Inflammatory macrophage treated with lipopolysaccharide for 1 hour (primary cell): Measurements from ENCODE around the gene IYD.

Experiments
- DNase-seq, 2 donors: peaks; one replicate each; pipeline ENCODE4 v3.0.0-alpha.2; 2020 to 2022

Gene IYD

DNA sequence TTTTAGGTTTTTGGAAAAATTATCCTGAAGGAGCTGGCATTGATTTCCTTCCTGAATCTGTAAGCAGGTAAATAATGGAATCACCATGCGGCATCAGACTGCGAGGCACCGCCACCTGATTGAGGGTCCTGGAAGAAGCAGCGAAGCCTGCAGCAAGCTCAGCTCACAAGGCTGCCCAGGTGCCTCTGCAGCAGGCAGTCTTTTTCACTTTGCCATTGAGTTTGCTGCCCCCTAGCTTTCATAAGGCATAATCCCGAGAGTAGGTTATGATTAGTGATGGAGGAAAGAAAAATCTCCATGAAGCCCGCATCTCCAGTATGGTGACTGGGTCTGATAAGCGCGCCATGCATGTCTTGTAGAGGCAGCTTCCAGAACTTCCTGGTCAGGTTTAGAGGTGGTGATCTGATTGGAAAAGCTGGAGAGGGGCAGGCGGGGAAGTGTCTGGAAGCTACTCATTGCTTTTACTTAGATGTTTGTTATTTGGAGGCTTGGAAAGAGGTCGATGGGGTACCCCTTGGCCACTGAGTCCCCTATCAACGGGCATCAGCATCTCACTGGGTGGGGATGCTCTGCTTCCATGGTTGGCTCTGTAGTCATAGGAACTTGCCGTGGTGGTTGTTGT is 26.7 kb downstream of the IYD start:
- peak; percentile 12 to 55 for DNase-seq

DNA sequence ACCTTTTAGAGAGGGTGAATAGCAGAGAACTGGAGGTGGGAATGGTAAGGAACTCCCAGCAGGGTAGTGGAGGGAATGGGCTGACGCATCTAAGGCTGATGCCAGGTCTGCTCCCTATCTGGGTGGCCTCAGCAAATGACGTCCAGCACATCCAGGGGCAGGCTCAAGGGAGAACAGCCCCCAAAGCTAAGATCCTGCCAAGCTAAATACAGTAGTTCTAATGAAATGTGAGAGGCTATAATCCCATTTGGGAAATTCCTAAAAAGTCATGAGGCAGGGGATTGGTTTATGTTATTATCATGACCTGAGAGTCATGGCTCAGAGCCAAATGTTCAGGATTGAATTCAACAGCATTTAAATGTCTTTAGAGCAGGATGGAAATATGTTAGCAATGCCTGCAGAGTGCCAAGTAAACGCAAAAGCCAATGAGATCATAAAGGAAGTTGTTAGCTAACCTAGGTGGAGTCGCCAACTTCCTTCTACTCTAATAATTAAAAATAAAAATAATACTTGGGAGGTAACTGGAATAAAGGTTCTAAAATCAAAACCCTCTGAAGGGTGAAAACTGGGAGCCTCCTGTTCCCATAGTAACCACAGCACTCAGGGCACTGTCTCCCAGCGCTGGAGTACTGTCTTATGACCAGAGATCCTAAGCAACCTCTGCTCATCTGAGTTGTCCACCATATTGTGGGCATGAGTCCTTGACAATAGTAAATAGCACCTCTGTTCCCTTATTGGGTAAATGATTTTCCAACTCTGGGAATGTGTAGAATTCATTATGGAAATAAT is 34.8 kb downstream of the IYD start:
- no peak for DNase-seq

DNA sequence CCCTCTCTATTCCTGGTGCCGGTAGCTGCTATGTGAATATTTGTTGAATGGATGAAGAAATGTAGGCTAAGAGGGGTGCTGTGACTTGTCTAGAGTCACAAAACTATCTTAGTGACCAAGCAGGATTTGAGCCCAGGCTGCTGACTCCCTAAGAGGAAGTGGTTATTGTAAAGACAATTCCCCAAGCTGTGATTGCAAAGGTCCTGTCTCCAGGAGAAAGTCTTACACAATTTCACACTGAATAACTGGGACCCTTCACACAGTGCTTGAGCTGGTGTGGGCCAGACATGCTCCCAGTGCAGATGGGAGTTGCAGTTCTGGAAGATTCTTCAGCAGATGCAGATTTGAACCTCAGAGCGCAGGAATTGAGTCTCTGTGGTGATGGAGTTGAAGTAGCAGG is 38.1 kb downstream of the IYD start:
- DNase-seq = peak; percentile 34 to 58

DNA sequence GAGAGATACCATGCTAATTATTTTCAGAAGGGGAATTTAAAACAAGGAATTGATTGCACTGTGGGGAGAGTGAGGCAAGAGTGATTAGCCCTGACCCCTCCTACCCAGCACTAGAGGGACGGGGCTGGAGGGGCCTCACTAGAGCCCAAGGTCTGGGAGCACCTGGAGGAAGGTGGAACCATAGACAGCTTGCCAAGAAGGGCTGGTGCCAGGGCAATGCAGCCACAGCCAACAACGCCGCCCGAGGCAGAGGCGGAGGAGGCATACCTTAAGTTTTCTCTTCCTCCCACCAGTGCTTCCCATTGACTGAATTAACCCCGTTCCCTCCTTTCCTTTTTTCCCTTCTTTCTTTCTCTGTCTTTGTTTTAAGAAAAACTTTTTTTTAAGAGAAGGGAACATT is 40.0 kb downstream of the IYD start:
- no peak for DNase-seq

DNA sequence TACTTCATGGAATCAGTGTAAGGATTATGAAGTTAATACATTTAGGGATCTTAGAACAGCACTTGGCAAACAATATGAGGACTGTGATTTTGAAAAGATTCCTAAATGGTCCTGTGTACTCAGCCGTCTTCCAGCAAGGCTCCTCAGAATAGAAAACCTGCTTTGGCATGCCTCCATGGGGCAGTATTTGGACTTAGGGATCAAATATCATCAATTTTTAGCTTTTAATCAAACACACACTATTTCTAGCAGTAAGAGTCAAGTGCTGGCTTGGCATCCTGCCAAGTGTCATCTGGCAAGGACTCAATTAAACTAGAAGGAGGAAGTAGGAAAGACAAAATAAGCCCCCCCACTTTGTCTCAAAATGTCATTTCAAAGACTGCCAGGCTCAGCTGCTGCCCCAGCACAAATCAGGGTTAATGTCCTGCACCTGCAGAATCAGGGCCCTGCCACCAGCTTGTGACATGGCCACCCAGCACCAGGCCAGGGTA is 40.8 kb downstream of the IYD start:
- peak in 1 of 2 donors; percentile 14 for DNase-seq

DNA sequence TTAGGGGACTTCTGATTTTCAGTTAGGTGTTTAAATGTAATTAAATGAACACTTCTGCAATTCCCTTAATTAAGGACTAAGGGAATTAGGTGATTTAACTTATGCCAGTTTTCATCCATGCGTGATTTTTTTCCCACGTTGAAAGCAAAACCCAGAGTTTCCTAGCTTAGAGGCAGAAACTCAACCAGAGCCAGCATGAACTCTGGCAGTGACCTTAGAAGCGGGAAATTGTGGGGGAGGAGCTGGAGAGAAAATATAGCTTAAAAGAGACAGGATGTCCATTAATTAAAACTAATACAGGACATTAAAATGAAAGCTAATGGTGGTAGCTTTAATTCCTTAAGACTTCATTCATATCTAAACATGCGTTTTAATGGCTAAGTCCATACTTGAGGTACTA is 41.6 kb downstream of the IYD start:
- DNase-seq = no peak

DNA sequence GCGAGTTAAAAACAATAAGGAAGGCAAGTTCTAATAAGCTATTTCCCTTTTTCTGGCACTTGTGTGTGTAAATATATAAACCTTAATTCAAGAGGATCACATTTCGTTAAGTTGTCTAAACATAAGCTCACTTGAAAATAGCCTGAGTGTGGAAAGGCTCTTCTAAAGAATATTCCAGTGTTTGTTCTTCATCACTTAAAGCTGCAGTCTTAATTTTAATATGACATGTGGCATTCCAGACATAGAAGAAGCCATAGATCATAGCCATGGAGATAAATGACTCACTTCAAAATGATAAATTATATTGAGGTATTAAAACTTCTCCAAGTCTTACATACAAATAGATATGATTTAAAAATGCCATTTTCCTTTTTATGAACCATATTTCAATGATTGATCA is 42.1 kb downstream of the IYD start:
- DNase-seq = no peak

DNA sequence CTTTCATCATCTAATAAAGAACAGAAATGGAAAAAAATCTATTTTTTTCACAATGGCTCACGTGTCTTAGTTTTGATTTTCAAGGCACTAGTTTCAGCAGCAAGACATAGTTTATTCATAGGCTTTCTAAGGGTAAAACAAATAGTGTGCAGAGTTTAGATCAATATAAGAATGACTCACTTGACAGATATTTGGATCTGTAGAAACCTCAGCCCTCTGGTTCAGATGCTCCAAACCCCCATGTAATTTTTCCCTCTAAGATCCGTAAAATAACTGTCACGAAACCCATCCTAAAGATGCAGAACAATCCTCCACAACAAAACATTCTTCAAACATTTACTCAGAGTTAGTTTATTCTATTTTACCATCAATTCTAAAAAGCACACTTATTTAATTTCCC is 43.4 kb downstream of the IYD start:
- DNase-seq = no peak

DNA sequence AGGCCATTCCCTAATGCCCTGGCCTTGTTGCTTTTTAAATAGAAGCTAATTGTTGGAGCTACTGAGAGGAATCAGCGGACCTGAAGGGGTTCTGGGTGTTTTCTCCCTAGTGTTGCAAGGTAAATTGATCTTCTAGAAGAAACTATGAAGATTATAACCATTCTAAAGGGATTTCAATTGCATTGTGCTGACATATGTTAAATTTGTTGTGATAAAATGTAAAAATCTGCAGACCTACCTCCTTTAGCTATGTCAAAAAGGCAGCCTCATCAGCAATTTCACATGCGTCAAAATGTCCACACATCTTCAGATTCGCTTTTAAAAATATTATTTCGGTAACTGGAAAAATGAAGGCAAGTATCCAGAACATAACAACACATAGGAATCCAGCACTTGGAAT is 44.4 kb downstream of the IYD start:
- no peak for DNase-seq

DNA sequence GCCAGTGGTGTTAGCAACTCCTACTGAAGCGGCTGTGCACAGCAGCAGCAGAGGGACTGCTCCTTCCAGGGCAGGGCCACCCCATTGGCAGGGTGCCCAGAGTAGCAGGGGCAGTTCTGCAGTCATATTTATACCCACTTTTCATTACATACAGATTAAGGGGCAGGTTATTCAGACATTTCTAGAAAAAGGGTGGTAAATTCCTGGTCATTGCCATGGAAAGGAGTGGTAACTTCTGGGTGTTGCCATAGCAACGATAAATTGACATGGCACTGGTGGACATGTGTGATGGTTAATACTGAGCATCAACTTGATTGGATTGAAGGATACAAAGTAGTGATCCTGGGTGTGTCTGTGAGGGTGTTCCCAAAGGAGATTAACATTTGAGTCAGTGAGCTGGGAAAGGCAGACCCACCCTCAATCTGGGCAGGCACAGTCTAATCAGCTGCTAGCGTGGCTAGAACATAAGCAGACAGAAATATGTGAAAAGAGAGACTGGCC is 45.0 kb downstream of the IYD start:
- no peak for DNase-seq

DNA sequence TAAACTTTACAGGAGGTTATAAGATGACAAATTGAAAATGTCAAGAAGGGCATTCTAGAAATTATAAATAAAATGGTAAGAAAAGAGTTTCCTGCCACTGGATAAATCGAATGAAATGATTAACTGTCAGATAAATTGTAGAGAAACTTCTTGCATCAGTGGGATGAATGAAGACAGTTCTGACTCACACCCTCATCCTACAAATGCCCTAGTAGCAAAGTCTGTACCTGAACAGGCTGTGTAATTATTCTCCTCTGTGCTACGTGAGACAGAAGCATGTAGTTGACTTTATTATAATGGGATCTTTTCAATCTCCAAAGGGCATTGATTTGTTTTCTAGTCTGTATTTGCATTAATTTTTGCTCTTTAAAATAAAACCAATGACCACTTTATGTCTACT is 47.3 kb downstream of the IYD start:
- DNase-seq = no peak

DNA sequence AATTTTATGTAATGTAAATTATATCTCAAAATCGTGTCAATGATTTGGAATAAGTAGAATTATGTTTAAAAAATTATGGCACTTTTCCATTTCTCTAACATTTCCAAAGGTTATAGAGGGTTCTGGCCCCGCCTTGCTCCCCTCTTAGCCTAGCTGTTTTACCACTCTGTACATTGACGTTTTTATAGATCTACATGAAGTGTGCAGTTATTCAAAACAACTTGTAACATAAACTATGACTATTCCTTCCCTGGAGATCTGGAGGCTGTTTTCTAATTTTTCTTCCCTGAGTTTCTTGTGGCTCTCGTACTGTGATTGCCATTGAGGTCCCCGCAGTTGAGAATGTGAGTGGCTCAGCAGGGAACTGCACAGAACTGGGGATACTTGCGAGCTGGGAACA is 48.4 kb downstream of the IYD start:
- DNase-seq = no peak

DNA sequence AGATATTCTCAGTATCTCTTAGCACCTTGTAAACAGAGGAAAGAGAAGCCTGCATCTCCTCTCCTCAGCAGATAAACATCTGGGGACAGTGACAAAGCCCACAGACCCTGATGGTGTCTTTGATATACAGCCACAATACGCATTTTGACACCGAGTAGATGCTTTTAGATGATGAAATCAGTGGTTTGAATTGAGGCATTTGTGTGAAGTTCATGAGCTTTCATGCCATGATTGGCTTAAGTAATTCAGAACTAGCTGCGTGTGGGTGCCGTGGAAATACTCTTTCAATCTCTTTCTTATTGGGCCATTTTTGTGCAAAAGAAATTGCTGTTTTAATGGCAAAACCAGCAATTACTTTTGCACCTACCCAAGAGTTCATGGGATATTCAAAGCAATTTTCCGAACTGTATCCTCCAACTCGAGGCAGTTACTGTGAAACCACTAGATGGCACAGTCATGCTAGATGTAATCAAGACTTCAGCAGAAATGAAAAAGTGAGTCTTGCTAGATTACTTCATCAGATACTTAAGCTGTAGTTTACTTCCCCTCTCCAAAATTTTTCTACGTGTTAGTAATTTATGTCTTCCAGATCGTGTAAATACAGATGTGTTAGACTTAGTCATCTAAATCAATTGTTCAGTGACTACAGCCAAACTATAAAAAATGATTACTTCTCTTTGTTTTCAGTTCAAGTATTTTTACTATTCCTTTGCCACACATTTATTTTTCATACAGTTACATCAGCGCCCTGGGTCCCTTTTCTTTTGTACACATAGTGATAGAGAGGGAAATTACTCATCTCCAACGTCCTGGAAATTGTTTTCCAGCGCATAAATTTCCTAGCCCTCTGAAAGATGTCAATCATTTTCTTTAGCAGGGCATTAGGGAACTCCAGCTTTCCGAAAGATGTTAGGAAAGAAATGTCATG is 49.4 kb downstream of the IYD start:
- peak; percentile 60 to 76 for DNase-seq

DNA sequence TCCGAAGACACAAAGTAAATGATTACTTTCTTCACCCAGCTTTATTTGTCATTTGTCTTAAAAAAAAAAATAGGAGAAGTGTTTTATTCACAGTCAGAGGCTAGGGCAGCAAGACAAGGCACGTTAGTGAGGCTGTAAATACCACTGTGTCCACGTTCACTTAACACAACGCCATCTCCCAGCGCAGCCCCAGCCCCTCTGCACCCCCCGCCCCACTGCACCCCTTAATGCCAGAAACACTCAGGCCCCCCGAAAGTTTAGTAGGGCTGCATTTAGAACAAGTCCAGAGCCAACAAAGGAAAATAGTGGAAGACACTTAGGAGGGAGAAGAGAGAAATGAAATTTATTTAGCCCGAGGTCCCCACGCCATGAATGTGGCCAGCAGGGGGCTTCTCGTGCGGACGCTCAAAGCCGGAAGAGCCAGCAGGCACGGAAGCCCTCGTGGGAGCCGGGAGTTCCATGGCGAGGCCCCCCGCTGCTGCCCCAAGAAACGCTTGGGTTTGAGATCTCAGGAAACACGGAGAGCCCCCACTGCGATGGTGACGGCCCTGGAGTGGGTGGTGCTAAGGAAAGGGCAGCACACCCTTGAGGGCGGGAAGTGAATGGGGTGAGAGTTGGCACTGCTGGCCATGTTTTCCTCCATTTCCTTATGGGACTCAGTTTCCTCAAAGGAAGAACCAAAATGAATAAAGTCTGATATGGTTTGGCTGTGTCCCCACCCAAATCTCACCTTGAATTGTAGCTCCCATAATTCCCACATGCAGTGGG is 50.2 kb downstream of the IYD start:
- DNase-seq = peak; percentile 17 to 53

DNA sequence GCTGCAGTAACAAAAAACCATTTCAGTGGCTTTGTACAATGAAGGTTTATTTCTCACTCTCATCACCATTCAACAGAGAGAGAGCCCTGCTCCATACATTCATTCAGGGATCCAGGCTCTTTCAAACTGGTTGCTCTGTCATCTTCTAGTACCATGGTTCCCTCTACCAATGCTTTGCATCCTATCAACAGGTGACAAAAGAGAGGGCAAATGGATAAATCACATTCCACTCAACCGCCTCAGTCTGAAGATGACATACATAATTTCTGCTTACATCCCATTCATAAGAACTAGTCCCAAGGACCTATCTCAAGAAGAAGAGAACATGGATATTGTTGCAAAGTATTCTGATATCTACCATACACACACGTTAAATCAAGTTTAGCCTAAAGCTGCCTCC is 51.6 kb downstream of the IYD start:
- no peak for DNase-seq

DNA sequence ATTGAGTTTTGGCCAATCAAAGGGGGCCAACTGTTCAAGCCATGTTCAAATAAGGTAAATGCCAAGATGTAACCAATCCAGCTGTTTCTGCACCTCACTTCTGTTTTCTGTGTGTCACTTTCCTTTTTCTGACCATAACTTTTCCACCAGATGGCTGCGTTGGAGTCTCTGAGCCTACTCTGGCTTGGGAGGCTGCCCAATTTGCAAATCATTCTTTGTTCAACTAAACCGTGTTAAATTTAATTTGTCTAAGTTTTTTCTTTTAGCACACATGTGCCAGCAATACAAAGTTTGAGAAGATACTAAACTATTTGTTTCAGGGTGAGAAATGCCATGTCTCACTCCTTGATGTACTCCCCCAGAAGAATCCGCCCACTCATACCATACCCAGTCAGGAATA is 52.1 kb downstream of the IYD start:
- DNase-seq = no peak

DNA sequence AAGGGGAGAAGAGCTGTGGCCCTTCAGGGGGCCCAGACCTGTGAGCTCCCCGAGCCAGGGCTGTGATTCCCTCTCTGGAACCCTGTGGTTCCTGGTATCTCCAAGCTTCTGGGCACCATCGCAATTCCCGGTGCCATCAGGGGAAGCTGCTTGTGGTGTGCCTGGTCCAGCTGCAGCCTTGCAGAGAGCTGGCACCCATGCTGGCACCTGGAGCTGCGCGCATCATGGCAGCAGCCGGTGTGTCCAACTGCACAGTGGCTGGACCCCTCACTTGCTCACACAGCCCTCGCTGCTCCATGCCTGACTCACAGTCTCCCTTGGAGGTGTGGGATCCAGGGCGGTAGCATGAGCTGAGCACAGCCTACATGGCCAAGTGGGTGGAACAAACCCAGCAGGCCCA is 56.7 kb downstream of the IYD start:
- DNase-seq = no peak

DNA sequence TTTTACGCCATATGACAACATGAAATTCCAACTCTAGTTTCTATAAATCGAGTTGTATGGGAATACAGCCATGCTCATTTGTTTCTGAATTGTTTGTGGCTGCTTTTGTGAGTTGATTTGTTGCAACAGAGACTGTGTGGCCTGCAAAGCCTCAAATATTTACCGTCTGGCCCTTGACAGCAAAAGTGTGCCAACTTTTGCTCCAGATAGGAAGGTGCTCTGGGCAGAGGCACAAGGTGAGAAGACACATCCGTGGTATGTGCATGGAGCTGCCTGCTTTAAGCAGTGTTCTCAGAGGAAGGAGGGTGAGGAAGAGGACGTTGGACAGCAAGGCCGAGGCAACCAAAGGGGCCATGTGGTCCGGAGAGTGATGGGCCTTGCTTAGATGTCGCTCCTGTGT is 57.4 kb downstream of the IYD start:
- no peak for DNase-seq

DNA sequence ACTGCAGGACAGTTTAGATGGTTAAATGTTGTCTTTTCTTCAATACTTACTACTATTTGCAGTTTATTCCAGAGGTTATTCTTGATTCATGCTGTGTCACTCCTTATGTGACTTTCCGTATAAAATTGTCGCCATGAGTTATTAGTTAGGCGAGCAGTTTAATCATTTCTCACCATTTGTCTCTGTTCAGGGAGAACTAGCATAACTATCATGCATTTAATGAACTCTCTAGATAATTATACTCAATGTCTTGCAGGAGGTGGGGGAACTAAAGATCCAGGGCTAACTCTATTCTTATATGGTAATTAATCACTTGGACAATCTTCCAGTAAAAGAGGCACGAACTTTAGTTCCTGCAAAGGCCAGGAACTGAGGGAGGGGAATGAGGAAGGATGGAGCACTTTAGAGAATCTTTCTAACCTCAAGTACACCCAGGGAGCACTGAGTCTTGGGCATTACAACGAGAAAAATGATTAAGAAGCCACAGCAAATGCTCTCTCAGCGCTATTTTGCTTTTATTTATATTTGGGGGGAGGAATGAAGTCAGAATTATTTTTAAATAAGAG is 58.3 kb downstream of the IYD start:
- no peak for DNase-seq

DNA sequence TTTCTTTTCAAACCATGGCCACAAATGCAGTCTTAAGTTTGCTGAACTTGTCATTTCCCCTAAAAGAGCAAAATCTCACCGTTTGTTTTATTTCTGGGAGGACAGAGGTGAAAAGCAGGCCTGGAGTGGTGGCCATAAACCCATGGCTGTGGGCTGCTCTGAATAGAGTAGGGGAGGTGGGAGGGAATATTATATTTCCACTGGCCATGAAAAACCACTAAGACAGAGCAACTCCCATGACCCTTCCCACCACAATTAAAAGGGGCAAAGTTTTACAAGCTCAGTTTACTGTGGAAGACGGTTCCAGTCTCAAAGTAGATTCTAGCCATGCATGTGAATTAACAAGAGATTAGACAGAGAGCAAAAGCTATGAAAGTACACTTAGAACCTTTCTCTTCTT is 59.0 kb downstream of the IYD start:
- DNase-seq = no peak

DNA sequence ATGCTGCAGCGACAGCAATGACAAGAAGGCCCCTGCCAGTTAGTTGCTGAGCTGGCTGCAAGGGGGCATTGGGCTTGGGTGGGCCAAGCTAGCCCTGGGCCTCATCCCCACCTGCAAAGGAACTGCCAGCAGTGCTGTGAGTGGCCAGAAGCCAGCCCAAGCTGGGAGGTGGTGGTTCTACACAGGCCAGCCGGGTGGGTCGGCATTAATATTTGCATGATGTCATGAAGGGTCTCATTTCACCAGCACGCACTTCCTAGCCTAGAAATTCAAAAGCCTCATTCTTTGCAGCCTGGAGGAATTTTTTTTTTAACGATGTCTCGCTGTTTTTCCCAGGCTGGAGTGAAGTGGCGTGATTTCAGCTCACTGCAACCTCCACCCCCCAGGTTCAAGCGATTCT is 62.0 kb downstream of the IYD start:
- DNase-seq = no peak

DNA sequence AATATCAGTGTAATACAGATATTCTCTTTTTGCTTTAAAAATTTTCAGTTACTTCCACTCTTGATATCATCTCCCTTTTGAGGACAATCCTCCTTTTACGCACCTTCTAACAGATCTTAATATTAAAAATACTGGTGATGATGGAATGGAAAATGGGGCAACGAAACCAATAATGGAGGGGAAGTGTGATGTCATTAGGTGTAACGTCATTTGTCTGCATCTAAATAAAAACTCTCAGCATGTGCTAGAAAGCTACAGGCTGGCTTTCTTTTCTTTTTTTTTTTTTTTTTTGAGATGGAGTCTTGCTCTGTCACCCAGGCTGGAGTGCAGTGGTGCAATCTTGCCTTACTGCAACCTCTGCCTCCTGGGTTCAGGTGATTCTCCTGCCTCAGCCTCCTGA is 66.5 kb downstream of the IYD start:
- no peak for DNase-seq
